HG02588 (cell line): Measurements from ENCODE around the gene CALML6.

ENCODE experiments used
- ATAC-seq: cut with Tn5 transposase; IDR thresholded peaks from one replicate; pipeline ENCODE4 v1.9.1; 2021; ENCODE audit warnings: mild to moderate bottlenecking, moderate library complexity; ENCODE audit not compliant: unreplicated experiment

The CALML6 gene

GRCh38 chr1:1892079-1892762, 22.8 kb upstream of the CALML6 start:
- ATAC-seq: no peak

GRCh38 chr1:1892763-1893120, 22.3 kb upstream of the CALML6 start:
- no peak for ATAC-seq

DNA sequence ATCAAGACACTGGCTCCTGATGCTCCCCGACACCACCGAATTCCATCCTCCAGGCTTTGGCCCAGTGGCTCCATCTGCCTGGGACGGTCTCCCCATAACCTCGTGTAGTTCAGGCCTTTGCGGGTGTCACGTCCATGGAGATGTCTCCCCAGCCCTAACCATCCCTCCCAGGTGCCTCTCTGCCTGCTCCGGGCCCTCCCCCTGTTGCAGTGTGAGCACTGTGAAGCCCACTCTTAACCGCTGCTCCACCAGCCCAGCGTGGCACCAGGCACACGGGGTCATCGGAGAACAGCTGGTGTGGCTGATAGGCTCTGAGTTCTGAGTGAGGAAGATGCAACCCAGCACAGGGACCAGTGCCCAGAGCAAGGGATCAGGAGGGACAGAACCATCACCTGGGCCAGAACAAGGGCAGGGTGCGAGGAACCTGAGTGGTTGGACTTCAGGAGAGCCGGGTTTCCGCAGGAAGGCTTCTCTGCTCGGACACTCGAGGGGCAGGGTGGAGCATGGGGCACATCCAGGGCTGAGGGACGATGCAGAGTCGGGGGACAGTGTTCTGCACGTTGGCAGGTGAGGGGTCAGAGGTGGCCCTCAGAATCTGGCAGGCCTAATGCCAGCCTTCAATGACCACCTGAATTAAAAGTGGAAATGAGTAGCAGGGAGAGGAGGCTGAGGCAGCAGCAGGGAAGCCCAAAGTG, 21.6 kb upstream of the CALML6 start:
- ATAC-seq: no peak

GRCh38 chr1:1893997-1894353, 21.1 kb upstream of the CALML6 start:
- no peak for ATAC-seq

DNA sequence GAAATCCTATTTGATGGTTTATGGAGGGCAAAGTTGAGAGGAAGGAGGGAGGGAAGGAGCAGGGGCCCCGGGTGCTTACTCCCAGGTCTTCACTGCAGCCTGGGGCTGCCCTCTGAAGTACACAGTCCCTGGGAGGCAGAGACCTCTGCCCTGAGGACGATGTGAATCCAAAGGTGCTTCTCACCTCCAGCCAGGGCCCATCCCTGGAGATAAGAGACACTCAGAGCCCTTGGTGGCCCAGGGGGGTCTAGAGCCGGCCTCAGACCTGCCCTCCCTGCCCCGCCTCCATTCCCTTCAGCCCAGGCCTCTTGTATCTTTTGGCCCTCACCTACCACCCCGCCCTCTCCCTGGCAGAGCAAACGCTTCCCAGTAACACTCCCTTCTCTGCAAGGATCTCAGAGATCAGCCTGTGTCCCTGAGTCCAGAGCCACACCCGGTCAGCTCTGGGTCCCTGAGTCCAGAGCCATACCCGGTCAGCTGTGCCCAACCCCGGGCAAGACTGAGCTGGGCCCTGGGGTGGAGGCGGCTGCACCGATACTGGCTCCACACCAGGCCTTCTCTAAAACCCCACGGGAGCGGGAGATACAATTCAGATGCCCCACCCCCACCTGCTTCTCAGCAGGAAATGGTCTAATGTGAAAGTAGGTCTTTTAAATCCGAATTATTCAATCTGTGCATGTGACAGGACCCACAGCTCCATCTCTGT, 20.6 kb upstream of the CALML6 start:
- no peak for ATAC-seq

DNA sequence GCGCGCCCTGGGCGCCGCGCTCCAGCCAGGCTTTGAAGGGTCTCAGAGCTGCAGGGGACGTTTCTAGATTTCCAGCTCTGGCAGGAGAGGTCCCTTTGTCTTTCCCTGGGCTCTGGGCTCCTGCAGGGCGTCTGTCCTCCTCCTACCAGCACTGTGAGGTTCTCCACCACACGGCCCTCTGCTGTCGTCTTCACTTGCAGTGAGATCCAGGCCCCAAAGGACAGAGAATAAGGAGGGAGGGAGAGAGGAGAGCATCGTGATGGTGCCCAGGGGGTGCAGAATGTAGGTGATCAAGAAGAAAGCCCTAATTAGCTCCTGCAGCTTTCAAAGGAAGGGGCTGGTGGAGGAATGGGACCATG, 20.0 kb upstream of the CALML6 start:
- ATAC-seq: no peak

- no peak for ATAC-seq
Measured at GRCh38 chr1:1895456-1896336, 19.4 kb upstream of the CALML6 start.

- ATAC-seq: no peak
Measured at GRCh38 chr1:1898246-1898933, 16.7 kb upstream of the CALML6 start.

GRCh38 chr1:1899266-1899966, 15.6 kb upstream of the CALML6 start:
- no peak for ATAC-seq

DNA sequence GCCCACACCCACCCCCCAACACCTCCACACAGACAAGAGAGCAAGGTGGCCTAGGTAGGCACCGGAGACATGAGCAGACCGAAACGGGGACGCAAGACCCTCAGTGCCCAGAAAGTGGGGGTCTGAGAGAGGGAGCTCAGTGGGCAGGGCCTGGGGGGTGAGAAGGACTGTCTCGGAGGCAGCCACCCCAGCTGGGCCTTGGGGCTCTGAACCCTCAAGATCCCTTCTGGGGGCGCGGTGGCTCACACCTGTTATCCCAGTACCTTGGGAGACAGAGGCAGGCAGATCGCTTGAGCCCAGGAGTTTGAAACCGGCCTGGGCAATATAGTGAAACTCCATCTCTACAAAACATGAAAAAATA, 15.1 kb upstream of the CALML6 start:
- ATAC-seq: no peak

DNA sequence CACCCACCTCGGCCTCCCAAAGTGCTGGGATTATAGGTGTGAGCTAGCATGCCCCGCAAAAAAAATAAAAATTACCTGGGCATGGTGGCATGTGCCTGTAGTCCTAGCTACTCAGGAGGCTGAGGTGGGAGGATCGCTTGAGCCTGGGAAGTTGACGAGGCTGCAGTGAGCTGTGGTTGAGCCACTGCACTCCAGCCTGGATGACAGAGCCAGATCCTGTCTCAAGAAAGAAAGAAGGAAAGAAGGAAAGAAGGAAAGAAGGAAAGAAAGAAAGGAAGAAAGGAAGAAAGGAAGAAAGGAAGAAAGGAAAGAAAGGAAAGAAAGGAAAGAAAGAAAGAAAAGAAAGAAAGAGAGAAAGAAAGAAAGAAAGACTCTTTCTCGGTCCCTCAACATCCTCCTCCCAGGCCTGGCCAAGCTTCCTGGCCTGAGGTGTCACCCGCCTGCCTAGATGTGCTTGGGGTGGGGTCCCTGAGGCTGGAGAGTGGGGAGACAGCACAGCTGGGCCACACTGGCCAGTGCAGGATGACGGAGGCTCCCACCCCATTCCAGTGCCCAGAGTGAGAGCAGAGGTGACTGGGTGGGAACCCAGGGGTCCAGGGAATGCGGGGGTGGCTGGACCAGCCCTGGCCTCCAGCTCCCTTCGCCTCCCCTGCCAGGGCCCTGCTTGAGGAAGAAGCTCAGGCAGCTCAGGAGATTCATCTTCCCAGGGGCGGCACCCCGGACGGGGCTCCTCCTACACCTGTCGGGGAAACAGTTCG, 14.0 kb upstream of the CALML6 start:
- ATAC-seq: no peak

GRCh38 chr1:1901641-1902294, 13.3 kb upstream of the CALML6 start:
- ATAC-seq: no peak

- no peak for ATAC-seq
Measured at GRCh38 chr1:1903224-1903623, 11.8 kb upstream of the CALML6 start.

- no peak for ATAC-seq
Measured at GRCh38 chr1:1906185-1907097, 8.6 kb upstream of the CALML6 start.

DNA sequence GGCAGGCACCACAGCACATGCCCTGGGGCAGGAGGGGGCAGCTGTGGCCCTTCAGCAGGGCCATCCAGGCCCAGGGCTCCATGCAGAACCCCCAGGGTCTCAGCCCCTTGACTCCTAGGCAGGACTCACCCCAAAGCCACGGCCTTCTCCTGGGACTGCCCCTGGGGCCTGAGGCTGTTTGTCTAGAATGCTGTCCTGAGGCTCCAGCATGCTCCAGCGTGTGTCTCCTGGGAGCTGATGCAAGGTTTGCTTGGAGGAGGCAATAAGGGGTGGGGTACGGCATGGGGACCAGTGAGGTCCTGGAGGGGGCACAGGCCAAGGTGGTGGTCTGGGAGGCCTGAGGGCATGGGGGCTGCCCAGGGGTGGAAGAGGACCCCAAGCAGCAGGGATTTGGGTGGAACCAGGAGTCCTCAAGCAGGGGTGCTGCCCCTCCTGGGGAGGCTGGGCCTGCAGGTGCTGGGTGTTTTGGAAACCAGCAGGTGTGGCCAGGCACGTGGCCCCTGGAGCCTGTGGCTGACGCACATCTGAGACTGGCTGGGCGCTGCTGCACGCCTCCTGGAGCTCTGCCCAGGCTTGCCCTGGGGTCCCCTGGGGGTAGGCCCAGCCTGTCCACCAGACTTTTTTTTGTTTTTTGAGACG, 7.8 kb upstream of the CALML6 start:
- no peak for ATAC-seq

- no peak for ATAC-seq
Measured at GRCh38 chr1:1908506-1908791, 6.6 kb upstream of the CALML6 start.

GRCh38 chr1:1910033-1910465, 5.0 kb upstream of the CALML6 start:
- no peak for ATAC-seq
